ENCODE results near the gene COL6A1.
A peak's percentile ranks its signal among the peaks of the same experiment; 100 is the strongest.

The COL6A1 gene

GRCh38 chr21:45981151-45982091 lies at the start of gene COL6A1:
COL6A1 (plus strand) TSS chr21:45981770; CDS start chr21:45981851, 81 bp downstream.
- DNase-seq: peak in 1 of 2 experiments; percentile 13

GRCh38 chr21:45932922-45933502 lies 48.6 kb upstream of the COL6A1 start:
- no peak for DNase-seq

- no peak for DNase-seq
Measured at GRCh38 chr21:45934085-45934484, 47.5 kb upstream of the COL6A1 start.

GRCh38 chr21:45934554-45934953 lies 47.0 kb upstream of the COL6A1 start:
- no peak for DNase-seq

GRCh38 chr21:45935628-45936027 lies 45.9 kb upstream of the COL6A1 start:
- DNase-seq: no peak

- DNase-seq: no peak
Measured at GRCh38 chr21:45937721-45938452, 43.7 kb upstream of the COL6A1 start.

- DNase-seq: no peak
Measured at GRCh38 chr21:45938453-45938755, 43.2 kb upstream of the COL6A1 start.

- DNase-seq: no peak
Measured at GRCh38 chr21:45938811-45939520, 42.6 kb upstream of the COL6A1 start.

GRCh38 chr21:45939521-45940045 lies 42.0 kb upstream of the COL6A1 start:
- DNase-seq: no peak

- no peak for DNase-seq
Measured at GRCh38 chr21:45940091-45940490, 41.5 kb upstream of the COL6A1 start.

GRCh38 chr21:45940621-45941337 lies 40.8 kb upstream of the COL6A1 start:
- no peak for DNase-seq

- no peak for DNase-seq
Measured at GRCh38 chr21:45941338-45941710, 40.2 kb upstream of the COL6A1 start.

GRCh38 chr21:45941717-45942546 lies 39.6 kb upstream of the COL6A1 start:
- no peak for DNase-seq

- DNase-seq: no peak
Measured at GRCh38 chr21:45942755-45943629, 38.6 kb upstream of the COL6A1 start.

- DNase-seq: no peak
Measured at GRCh38 chr21:45943630-45944540, 37.7 kb upstream of the COL6A1 start.

GRCh38 chr21:45944601-45945000 lies 37.0 kb upstream of the COL6A1 start:
- no peak for DNase-seq

- no peak for DNase-seq
Measured at GRCh38 chr21:45945066-45945867, 36.3 kb upstream of the COL6A1 start.

- no peak for DNase-seq
Measured at GRCh38 chr21:45945868-45946210, 35.7 kb upstream of the COL6A1 start.
